ENCODE measurements around the gene OR8A1. TPM values are rescaled to one million over a fixed set of nuclear protein-coding genes. Genes with fewer than 3 reads are reported as not detected.

The OR8A1 gene
- total RNA-seq, 1 donor from 2014 or later: 0.07 TPM

DNA sequence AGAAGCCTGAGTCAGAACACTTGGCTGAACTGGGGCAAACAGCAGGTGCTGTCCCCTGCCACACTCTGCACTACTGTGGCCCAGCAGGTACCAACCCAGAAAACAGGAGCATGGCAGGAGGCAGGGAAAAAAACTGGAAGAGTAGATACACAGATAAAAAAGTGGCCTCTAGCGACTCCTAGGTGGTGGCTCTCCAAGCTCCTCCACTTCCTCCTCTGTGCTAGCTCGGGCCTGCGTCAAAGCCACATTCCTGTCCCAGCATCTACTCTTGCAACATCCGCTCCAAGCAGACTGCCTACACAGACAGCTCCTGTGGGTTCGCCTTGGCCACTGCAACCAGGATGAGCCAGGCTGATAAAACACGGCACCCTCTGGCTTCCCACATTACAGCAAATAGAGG is 33.3 kb upstream of the OR8A1 start:
- Mint-ChIP-seq H3K9me3 (ENCODE audit: low read depth) (no peaks in the 10 kb centered on the region), H3K36me3 (ENCODE audit: low read depth) (no peaks in the 10 kb centered on the region), H3K27me3 (ENCODE audit: low read depth) (peaks cover 27% of the 10 kb centered on the region), H3K27ac (ENCODE audit: unreplicated experiment) (no peak overlapping the region), H3K4me3 (ENCODE audit: unreplicated experiment) (no peak overlapping the region), H3K4me1 (ENCODE audit: low read depth) (no peaks in the 10 kb centered on the region)
- no peak for DNase-seq (ENCODE audit: low spot score)
- TF ChIP-seq, protein P1, sequence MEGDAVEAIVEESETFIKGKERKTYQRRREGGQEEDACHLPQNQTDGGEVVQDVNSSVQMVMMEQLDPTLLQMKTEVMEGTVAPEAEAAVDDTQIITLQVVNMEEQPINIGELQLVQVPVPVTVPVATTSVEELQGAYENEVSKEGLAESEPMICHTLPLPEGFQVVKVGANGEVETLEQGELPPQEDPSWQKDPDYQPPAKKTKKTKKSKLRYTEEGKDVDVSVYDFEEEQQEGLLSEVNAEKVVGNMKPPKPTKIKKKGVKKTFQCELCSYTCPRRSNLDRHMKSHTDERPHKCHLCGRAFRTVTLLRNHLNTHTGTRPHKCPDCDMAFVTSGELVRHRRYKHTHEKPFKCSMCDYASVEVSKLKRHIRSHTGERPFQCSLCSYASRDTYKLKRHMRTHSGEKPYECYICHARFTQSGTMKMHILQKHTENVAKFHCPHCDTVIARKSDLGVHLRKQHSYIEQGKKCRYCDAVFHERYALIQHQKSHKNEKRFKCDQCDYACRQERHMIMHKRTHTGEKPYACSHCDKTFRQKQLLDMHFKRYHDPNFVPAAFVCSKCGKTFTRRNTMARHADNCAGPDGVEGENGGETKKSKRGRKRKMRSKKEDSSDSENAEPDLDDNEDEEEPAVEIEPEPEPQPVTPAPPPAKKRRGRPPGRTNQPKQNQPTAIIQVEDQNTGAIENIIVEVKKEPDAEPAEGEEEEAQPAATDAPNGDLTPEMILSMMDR (IDR thresholded peaks at IDR 0.05): no peak

DNA sequence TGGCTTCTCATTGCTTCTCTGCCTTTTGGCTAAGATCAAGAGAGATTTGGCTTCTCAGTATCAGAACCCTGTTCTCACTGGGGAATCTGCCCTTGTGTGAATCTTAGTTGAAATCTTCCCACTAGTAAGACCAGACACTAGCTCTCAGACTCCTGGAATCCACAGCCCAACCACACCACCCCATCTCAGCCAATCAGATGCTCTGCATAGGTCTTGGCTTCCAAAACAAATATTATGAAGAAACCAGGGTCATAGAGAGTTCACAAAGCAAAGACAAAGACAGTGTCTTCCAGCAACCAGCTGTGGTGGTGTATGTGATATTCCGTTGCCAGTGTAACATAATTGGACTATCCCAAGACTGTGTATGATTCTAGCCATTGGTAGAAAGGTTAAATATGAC is 31.8 kb upstream of the OR8A1 start:
- no peak overlapping the region for H3K27ac Mint-ChIP-seq (ENCODE audit: unreplicated experiment)
- no peaks in the 10 kb centered on the region for H3K9me3 Mint-ChIP-seq (ENCODE audit: low read depth)
- H3K4me3 Mint-ChIP-seq (ENCODE audit: unreplicated experiment): no peak overlapping the region
- TF ChIP-seq, protein P1 (IDR thresholded peaks at IDR 0.05): no peak
- no peak for DNase-seq (ENCODE audit: low spot score)
- H3K27me3 Mint-ChIP-seq (ENCODE audit: low read depth): peaks cover 32% of the 10 kb centered on the region
- no peaks in the 10 kb centered on the region for H3K36me3 Mint-ChIP-seq (ENCODE audit: low read depth)
- H3K4me1 Mint-ChIP-seq (ENCODE audit: low read depth): no peaks in the 10 kb centered on the region

DNA sequence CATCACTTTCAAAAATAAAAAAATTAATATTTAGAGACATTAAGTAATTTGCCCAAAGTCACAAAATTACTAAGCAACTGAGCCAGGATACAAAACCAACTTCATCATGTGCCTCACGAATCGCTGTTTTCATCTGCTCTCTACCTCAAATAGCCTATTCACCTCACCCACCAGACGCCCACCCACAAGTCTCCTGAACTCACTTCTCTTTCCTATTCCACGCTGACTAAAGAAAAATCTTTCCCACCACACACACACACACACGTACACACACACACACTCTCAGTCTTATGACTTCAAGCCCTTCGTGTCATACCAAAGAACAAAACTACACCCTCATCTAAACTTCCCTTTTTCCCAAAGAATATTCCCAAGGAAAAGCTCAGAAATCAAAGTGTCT is 28.6 kb upstream of the OR8A1 start:
- H3K27ac Mint-ChIP-seq (ENCODE audit: unreplicated experiment): no peak overlapping the region
- no peaks in the 10 kb centered on the region for H3K9me3 Mint-ChIP-seq (ENCODE audit: low read depth)
- no peak overlapping the region for H3K4me3 Mint-ChIP-seq (ENCODE audit: unreplicated experiment)
- TF ChIP-seq, protein P1 (IDR thresholded peaks at IDR 0.05): no peak
- H3K27me3 Mint-ChIP-seq (ENCODE audit: low read depth): peaks cover 42% of the 10 kb centered on the region
- no peaks in the 10 kb centered on the region for H3K36me3 Mint-ChIP-seq (ENCODE audit: low read depth)
- no peak for DNase-seq (ENCODE audit: low spot score)
- no peaks in the 10 kb centered on the region for H3K4me1 Mint-ChIP-seq (ENCODE audit: low read depth)

DNA sequence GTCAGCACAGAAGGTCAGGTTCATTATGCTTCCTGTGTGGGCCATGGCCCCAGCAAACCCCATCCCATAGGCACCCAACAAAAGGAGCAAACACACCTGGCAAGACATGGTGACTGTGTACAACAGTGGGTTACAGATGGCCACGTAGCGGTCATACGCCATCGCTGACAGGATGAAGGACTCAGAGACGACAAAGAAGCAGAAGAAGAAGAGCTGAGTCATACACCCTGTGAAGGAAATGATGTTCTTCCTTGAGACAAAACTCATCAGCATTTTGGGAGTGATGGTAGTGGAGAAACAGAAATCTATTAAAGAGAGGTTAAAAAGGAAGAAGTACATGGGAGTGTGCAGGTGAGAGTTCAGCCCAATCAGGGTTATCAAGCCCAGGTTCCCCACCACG is 26.7 kb upstream of the OR8A1 start:
- H3K4me1 Mint-ChIP-seq (ENCODE audit: low read depth): no peaks in the 10 kb centered on the region
- peaks cover 41% of the 10 kb centered on the region for H3K27me3 Mint-ChIP-seq (ENCODE audit: low read depth)
- DNase-seq (ENCODE audit: low spot score): no peak
- no peak overlapping the region for H3K4me3 Mint-ChIP-seq (ENCODE audit: unreplicated experiment)
- no peaks in the 10 kb centered on the region for H3K36me3 Mint-ChIP-seq (ENCODE audit: low read depth)
- H3K27ac Mint-ChIP-seq (ENCODE audit: unreplicated experiment): no peak overlapping the region
- TF ChIP-seq, protein P1 (IDR thresholded peaks at IDR 0.05): no peak
- H3K9me3 Mint-ChIP-seq (ENCODE audit: low read depth): no peaks in the 10 kb centered on the region

DNA sequence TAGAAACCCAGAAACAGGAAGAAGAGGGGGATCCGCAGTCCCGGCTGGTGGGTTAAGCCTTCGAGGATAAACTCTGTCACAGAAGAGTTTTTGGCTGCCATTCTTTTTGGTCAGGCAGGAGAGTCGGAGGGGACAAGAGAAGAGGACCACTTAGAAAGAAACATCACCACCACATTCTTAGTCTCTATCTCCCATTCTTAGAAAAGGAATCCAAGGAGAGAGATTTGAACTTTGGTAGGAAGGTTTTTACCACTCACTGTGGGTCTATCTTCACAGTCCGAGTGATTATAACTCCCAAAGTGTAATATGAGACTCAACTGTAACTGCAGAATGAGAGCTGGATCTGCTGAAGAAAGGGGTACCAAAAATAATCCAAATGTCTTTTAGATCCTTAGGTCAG is 26.2 kb upstream of the OR8A1 start, which contains the start of gene OR8B12:
Gene OR8B12, minus strand, starts transcription at position 101 of the 400 bp plus-strand sequence. Its CDS starts 0 bp downstream, at position 101.
- DNase-seq (ENCODE audit: low spot score): no peak
- no peaks in the 10 kb centered on the region for H3K9me3 Mint-ChIP-seq (ENCODE audit: low read depth)
- TF ChIP-seq, protein P1 (IDR thresholded peaks at IDR 0.05): no peak
- H3K36me3 Mint-ChIP-seq (ENCODE audit: low read depth): no peaks in the 10 kb centered on the region
- H3K27ac Mint-ChIP-seq (ENCODE audit: unreplicated experiment): no peak within 1 kb of the TSS
- no peak within 1 kb of the TSS for H3K4me3 Mint-ChIP-seq (ENCODE audit: unreplicated experiment)
- peaks cover 41% of the 10 kb centered on the region for H3K27me3 Mint-ChIP-seq (ENCODE audit: low read depth)
- no peaks in the 10 kb centered on the region for H3K4me1 Mint-ChIP-seq (ENCODE audit: low read depth)
